Activated naive CD4-positive, alpha-beta T cell treated with anti-CD3 and anti-CD28 coated beads, Interleukin-2, amount 10 ng/mL, durations not matched to agents 7 days and 5 days (primary cell): ENCODE data around the gene STRIP1.

ENCODE experiments used
- CTCF ChIA-PET: fragments of 350-600 bp; sonication (Branson Sonifier 250); formaldehyde crosslinking; loops from one replicate; lab custom pipeline; 2021; ENCODE audit warnings: antibody characterized with exemption; lab: Charles Lee
- DNase-seq: peaks from one replicate; pipeline ENCODE4 v3.0.0-alpha.2; 2020
- H3K27ac Mint-ChIP-seq: one replicate; pipeline ENCODE4 v1.8.0; 2021; ENCODE audit warnings: mild to moderate bottlenecking, moderate library complexity, mixed read lengths
- H3K27me3 Mint-ChIP-seq: one replicate; pipeline ENCODE4 v1.8.0; 2021; ENCODE audit warnings: mild to moderate bottlenecking, mixed read lengths
- H3K36me3 Mint-ChIP-seq: one replicate; pipeline ENCODE4 v1.8.0; 2021; ENCODE audit warnings: mixed read lengths
- H3K4me1 Mint-ChIP-seq: one replicate; pipeline ENCODE4 v1.8.0; 2021; ENCODE audit warnings: mixed read lengths
- H3K4me3 Mint-ChIP-seq: one replicate; pipeline ENCODE4 v1.8.0; 2021; ENCODE audit warnings: mild to moderate bottlenecking, moderate library complexity, mixed read lengths
- H3K9me3 Mint-ChIP-seq: one replicate; pipeline ENCODE4 v1.8.0; 2021; ENCODE audit warnings: mixed read lengths

Gene STRIP1

GRCh38 chr1:110034451-110035235 is at the start of gene STRIP1:
Gene STRIP1, plus strand, starts transcription at chr1:110034624. Its CDS starts 14 bp downstream, at chr1:110034638.
- Mint-ChIP-seq H3K4me3 (peak within 1 kb of the TSS; percentile 93), H3K36me3 (peaks cover 27% of the 10 kb centered on the region), H3K9me3 (no peaks in the 10 kb centered on the region), H3K27ac (peak within 1 kb of the TSS; percentile 89), H3K4me1 (peaks cover 63% of the 10 kb centered on the region), H3K27me3 (no peaks in the 10 kb centered on the region)
- peak; percentile 96 for DNase-seq
- CTCF ChIA-PET: interaction anchor here (1.0 to 2.2 kb wide), 6 partner anchors 15 to 50 kb away, joined by 3 to 7 read pairs (median 6); partner anchors contain the start of gene AHCYL1

- H3K9me3 Mint-ChIP-seq: no peaks in the 10 kb centered on the region
- peak overlapping the region; percentile 90 for H3K4me3 Mint-ChIP-seq
- no peak for DNase-seq
- H3K4me1 Mint-ChIP-seq: peaks cover 34% of the 10 kb centered on the region
- H3K27me3 Mint-ChIP-seq: peaks cover 17% of the 10 kb centered on the region
- peaks cover 15% of the 10 kb centered on the region for H3K36me3 Mint-ChIP-seq
- peak overlapping the region; percentile 91 for H3K27ac Mint-ChIP-seq
- CTCF ChIA-PET: interaction anchor here (0.6 to 13.6 kb wide), 26 partner anchors 11 to 516 kb away, joined by 3 to 613 read pairs (median 8); partner anchors contain the start of genes GNAI3, GPR61 and GSTM2
Measured at GRCh38 chr1:109985247-109986053, 49.0 kb upstream of the STRIP1 start.

GRCh38 chr1:109986054-109986444 is 48.4 kb upstream of the STRIP1 start:
- Mint-ChIP-seq H3K4me1 (peaks cover 37% of the 10 kb centered on the region), H3K36me3 (peaks cover 15% of the 10 kb centered on the region), H3K9me3 (no peaks in the 10 kb centered on the region), H3K27me3 (peaks cover 11% of the 10 kb centered on the region), H3K4me3 (peak overlapping the region; percentile 90), H3K27ac (no peak overlapping the region)
- CTCF ChIA-PET: interaction anchor here (1.1 to 13.6 kb wide), 5 partner anchors 25 to 345 kb away, joined by 5 to 613 read pairs (median 56); no protein-coding TSS in a partner anchor
- no peak for DNase-seq

DNA sequence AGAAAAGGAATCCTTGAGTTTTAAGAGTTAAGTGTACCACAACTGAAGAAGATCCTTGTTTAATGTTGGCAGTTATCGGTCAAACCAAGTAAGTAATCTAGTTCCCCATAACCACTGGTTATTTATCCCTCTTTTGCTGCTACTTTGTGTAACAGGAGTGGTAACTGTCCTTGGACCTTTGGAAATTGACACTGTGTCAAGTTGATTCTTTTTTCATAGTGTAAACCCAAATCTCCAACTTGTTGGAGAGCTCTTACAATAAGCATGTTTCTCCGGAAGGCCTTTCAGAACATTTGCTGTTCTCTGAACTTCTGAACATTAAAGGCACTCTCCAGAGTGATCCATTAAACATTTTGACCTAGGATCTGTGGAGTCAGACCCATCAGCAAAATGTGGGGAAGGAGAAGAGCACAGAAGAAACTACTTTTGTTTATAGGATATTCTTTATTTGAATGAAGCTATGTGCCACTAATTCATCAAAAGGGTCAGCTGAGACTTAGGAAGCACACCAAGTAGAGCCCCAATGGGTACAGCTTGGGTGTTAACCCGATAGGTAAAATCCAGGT is 46.0 kb upstream of the STRIP1 start:
- Mint-ChIP-seq H3K27me3 (peaks cover 5% of the 10 kb centered on the region), H3K4me3 (no peak overlapping the region), H3K36me3 (peaks cover 18% of the 10 kb centered on the region), H3K9me3 (no peaks in the 10 kb centered on the region), H3K27ac (no peak overlapping the region), H3K4me1 (peaks cover 43% of the 10 kb centered on the region)
- DNase-seq: no peak
- CTCF ChIA-PET: interaction anchor here (0.6 to 2.0 kb wide), 3 partner anchors 23 to 211 kb away, joined by 3 to 10 read pairs (median 3); no protein-coding TSS in a partner anchor

DNA sequence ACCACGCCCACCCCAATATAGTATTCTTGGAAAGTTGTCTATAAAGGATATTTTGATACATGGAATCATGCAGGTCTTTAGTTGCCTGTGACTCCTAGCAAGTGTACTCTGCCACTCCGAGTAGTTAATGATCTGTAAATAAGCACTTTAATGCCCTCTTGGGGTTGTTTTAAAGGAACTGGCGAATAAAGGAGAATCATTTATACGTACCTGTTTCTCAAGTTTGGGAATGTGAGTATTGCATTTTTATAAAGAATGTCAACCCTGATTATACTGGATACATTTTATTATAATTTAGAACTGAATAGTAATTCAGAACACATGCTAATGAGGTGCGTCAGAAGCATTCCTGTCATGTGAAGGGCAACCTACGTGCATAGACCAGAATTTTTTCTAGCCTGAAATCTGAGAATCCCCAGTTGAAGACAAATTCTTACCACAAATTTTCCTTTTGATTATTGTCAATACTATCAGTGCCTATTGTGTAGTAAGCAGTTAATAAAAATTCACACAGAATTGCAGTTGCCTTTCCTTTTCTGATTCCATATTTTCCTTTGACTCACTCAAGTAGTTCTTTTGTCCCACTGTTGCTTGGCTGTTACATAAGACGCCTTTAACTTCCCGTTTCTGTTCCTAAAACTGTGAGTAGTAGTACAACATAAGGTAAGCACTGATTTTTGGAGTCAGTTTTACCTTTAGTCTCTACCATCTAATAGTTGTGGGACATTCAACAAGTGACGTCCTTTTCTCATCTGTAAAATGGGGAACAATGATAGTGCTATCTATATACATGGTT is 44.7 kb upstream of the STRIP1 start:
- DNase-seq: no peak
- H3K27ac Mint-ChIP-seq: no peak overlapping the region
- CTCF ChIA-PET: interaction anchor here (0.9 kb wide), 1 partner anchor 9 kb away, joined by 3 read pairs; no protein-coding TSS in a partner anchor
- H3K27me3 Mint-ChIP-seq: peaks cover 1% of the 10 kb centered on the region
- no peak overlapping the region for H3K4me3 Mint-ChIP-seq
- peaks cover 16% of the 10 kb centered on the region for H3K36me3 Mint-ChIP-seq
- peaks cover 38% of the 10 kb centered on the region for H3K4me1 Mint-ChIP-seq
- H3K9me3 Mint-ChIP-seq: no peaks in the 10 kb centered on the region

DNA sequence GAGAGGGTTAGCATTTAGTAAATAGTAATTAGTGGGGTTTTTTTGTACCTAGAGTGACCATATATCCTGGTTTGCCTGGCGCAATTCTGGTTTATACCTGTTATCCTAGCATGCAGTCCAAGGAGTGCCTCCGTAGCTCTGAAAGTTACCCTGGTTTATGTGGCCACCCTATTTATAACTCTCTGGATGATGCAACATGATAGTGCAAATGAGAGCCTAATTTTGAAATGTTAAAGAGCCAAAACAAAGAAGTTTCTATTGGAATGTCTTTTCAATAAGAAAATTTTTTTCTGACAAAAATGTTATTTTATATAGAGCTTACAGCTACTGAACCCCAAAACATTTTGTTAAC is 44.1 kb upstream of the STRIP1 start:
- CTCF ChIA-PET: interaction anchor here (0.9 kb wide), 1 partner anchor 8 kb away, joined by 3 read pairs; no protein-coding TSS in a partner anchor
- Mint-ChIP-seq H3K4me3 (no peak overlapping the region), H3K9me3 (no peaks in the 10 kb centered on the region), H3K4me1 (peaks cover 38% of the 10 kb centered on the region), H3K36me3 (peaks cover 15% of the 10 kb centered on the region), H3K27me3 (no peaks in the 10 kb centered on the region), H3K27ac (no peak overlapping the region)
- DNase-seq: no peak

- no peak overlapping the region for H3K4me3 Mint-ChIP-seq
- CTCF ChIA-PET: interaction anchor here (0.6 to 1.3 kb wide), 3 partner anchors 20 to 1139 kb away, joined by 3 to 5 read pairs (median 4); no protein-coding TSS in a partner anchor
- peaks cover 26% of the 10 kb centered on the region for H3K4me1 Mint-ChIP-seq
- DNase-seq: no peak
- H3K9me3 Mint-ChIP-seq: no peaks in the 10 kb centered on the region
- H3K36me3 Mint-ChIP-seq: peaks cover 14% of the 10 kb centered on the region
- no peaks in the 10 kb centered on the region for H3K27me3 Mint-ChIP-seq
- no peak overlapping the region for H3K27ac Mint-ChIP-seq
Measured at GRCh38 chr1:109991400-109991925, 43.0 kb upstream of the STRIP1 start.

DNA sequence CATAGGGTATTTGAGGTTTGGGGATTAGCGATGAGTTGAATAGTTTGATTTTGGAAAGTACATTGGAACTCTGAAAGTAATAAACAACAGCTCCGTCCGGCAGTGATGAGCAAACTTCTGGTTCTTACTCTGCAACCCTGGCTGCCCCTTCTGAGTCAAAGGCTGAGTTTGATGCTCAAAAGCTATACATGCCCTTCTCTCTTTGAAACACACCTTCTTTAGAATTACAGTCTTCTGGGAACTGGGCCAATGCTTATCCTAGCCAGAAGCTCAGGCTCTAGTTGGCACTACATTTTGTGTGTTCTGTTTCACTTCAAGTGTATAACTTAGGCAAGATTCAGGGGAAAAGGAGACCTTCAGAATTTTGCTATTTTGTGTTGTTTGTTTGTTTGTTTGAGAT is 40.5 kb upstream of the STRIP1 start:
- H3K4me1 Mint-ChIP-seq: peaks cover 10% of the 10 kb centered on the region
- no peaks in the 10 kb centered on the region for H3K27me3 Mint-ChIP-seq
- H3K36me3 Mint-ChIP-seq: peaks cover 10% of the 10 kb centered on the region
- DNase-seq: no peak
- H3K4me3 Mint-ChIP-seq: no peak overlapping the region
- H3K9me3 Mint-ChIP-seq: no peaks in the 10 kb centered on the region
- no peak overlapping the region for H3K27ac Mint-ChIP-seq
- CTCF ChIA-PET: interaction anchor here (3.1 kb wide), 1 partner anchor 10 kb away, joined by 9 read pairs; the partner anchor contains the start of gene AHCYL1

DNA sequence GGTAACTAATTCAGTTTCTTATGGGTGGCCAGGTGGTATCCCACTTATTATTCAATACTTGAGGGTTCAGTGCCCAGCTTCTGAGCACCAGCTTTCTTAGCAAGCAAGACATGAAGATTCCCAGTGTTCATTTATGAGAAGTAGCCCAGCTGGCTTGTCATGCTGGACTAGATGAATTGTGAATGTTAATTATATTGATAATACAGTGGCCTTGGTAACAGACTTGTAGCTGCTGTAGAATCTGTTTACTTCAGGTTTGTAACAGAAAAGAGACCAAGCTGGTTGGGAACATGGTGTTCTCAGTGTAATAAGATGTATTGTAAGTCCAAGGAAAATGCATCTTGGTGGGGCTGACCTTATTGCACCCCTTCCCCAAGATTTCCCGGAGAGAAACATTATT is 39.8 kb upstream of the STRIP1 start:
- H3K4me1 Mint-ChIP-seq: peaks cover 10% of the 10 kb centered on the region
- CTCF ChIA-PET: interaction anchor here (3.1 kb wide), 1 partner anchor 11 kb away, joined by 9 read pairs; the partner anchor contains the start of gene AHCYL1
- H3K27me3 Mint-ChIP-seq: no peaks in the 10 kb centered on the region
- no peaks in the 10 kb centered on the region for H3K9me3 Mint-ChIP-seq
- H3K4me3 Mint-ChIP-seq: no peak overlapping the region
- peaks cover 6% of the 10 kb centered on the region for H3K36me3 Mint-ChIP-seq
- no peak overlapping the region for H3K27ac Mint-ChIP-seq
- DNase-seq: no peak

DNA sequence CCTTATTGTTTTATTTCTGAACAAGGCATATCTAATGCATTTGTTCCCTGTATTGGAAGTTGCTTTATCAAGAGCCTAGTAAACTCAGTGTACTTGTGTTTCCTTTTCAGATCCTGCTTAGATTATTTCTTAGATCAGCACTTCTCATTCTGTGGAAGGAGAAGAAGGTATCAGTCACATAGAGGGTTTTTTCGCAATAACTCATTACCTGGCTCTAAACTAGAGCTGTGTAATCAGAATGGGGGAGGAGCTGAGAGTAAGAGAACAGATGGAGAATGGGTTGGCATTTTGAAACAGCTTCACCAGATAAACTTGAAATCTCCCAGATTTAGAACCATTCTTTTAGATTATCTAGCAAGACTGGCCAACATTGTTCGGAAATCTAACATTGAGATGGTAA is 38.9 kb upstream of the STRIP1 start:
- DNase-seq: no peak
- Mint-ChIP-seq H3K36me3 (peaks cover 3% of the 10 kb centered on the region), H3K27ac (no peak overlapping the region), H3K4me3 (no peak overlapping the region), H3K9me3 (no peaks in the 10 kb centered on the region), H3K27me3 (no peaks in the 10 kb centered on the region), H3K4me1 (peaks cover 9% of the 10 kb centered on the region)
- CTCF ChIA-PET: interaction anchor here (1.6 to 2.9 kb wide), 2 partner anchors 11 to 16 kb away, joined by 4 to 15 read pairs; partner anchors contain the start of gene AHCYL1

DNA sequence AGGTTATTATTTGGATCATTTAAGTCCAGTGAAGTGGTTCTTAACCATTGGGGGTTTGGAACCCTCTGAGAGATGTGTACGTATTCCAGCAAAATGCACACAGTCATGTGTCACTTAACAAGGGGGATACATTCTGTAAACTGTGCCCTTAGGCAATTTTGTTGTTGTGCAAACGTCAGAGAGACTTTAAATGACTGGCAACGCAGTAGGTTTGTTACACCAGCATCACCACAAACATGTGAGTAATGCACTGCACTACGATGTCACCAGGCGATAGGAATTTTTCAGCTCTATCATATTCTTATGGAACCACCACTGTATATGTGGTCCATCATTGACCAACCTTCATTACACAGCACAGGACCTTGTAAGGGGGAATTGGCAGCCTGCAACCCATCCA is 37.9 kb upstream of the STRIP1 start:
- H3K27me3 Mint-ChIP-seq: no peaks in the 10 kb centered on the region
- CTCF ChIA-PET: interaction anchor here (0.8 to 2.9 kb wide), 3 partner anchors 12 to 357 kb away, joined by 3 to 15 read pairs (median 4); partner anchors contain the start of gene AHCYL1
- H3K36me3 Mint-ChIP-seq: peaks cover 2% of the 10 kb centered on the region
- no peak for DNase-seq
- H3K4me1 Mint-ChIP-seq: peaks cover 4% of the 10 kb centered on the region
- H3K27ac Mint-ChIP-seq: no peak overlapping the region
- no peak overlapping the region for H3K4me3 Mint-ChIP-seq
- H3K9me3 Mint-ChIP-seq: no peaks in the 10 kb centered on the region

DNA sequence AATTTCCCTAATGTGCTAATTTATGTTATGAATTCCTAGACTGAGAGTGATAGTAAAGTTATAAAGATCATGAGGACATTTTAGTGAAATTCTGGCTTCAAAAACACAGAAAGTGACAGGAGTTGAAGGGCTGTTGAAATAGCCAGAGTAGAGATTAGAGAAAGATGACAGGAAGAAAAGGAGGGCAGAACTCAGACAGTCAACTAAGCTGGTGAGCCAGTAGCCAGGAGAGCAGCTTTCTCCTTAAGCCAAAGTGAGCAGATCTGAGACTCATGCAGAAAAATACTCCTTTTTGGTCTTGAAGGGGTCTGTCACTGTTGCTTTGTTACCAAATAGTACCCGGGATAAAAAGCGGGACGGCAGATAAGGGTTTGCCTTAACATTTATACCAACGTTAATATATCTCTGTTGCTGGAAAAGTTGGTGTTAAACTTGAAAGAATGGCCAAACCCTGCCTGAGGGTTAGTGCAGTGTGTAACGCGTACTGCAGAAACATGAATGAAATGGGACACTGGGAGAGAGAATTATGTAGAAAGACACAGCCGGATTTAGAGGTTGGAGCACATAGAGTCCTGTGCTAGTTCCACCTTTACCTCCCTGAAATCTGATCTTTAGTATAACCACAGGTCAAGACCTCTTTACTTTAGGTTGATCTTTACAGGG is 37.1 kb upstream of the STRIP1 start:
- Mint-ChIP-seq H3K27ac (no peak overlapping the region), H3K9me3 (no peaks in the 10 kb centered on the region), H3K4me3 (no peak overlapping the region), H3K27me3 (no peaks in the 10 kb centered on the region), H3K36me3 (no peaks in the 10 kb centered on the region), H3K4me1 (no peaks in the 10 kb centered on the region)
- CTCF ChIA-PET: interaction anchor here (0.7 to 2.9 kb wide), 3 partner anchors 13 to 14 kb away, joined by 3 to 15 read pairs (median 4); partner anchors contain the start of gene AHCYL1
- no peak for DNase-seq
